B cell (primary cell): ENCODE results near the gene LYPD5. TPM values are rescaled to one million over a fixed set of nuclear protein-coding genes. Genes with fewer than 3 reads are reported as not detected.

ENCODE experiments used
- ATAC-seq: fragments of 200-7000 bp; cut with Tn5 transposase; one replicate; pipeline ENCODE4 v1.10.0; 2021; ENCODE audit warnings: low read depth, mild to moderate bottlenecking, moderate number of reproducible peaks, moderate library complexity
- CTCF ChIA-PET: fragments of 350-600 bp; sonication (Branson Sonifier 250); formaldehyde crosslinking; loops from one replicate; lab custom pipeline; 2021; ENCODE audit warnings: antibody characterized with exemption, inconsistent platforms; lab: Charles Lee
- POLR2A ChIA-PET: fragments of 350-600 bp; sonication (Branson Sonifier 250); formaldehyde crosslinking; loops from one replicate; lab custom pipeline; 2021; ENCODE audit warnings: antibody characterized with exemption; lab: Charles Lee
- DNase-seq: peaks from one replicate; pipeline ENCODE4 v3.0.0; 2013
- H2AFZ ChIP-seq: 2 replicates; pipeline ENCODE4 v1.6.1; 2012; ENCODE audit warnings: mild to moderate bottlenecking, low read depth, low read length; ENCODE audit not compliant: insufficient read depth, poor library complexity, severe bottlenecking
- H3K27ac ChIP-seq, 2 donors: 1 replicate in 1 of 2; 2 replicates in 1 of 2; pipeline ENCODE4 v1.5.1; 2012 to 2013; ENCODE audit warnings: low read length in 2 of 2, mild to moderate bottlenecking in 2 of 2, moderate library complexity in 1 of 2
- H3K27me3 ChIP-seq, 4 experiments: fragments of 200-600 bp in 1 of 4; sonication (generic) in 1 of 4; replicated peaks in 1 of 4; 1 replicate in 2 of 4; 2 replicates in 2 of 4; pipeline versions ENCODE4 v1.6.1 to v1.7.0; 2013 to 2016; ENCODE audit warnings: low read length in 3 of 4, mild to moderate bottlenecking in 2 of 4, mixed read lengths in 1 of 4, moderate library complexity in 1 of 4; ENCODE audit not compliant: insufficient read depth in 4 of 4, control insufficient read depth in 3 of 4; ENCODE audit errors: control extremely low read depth in 1 of 4
- H3K36me3 ChIP-seq, 2 experiments: replicated peaks in 1 of 2; 1 replicate in 1 of 2; 2 replicates in 1 of 2; pipeline versions ENCODE4 v1.6.1 to v1.7.1; 2013; ENCODE audit warnings: low read length in 1 of 2; ENCODE audit not compliant: insufficient read depth in 2 of 2, control insufficient read depth in 1 of 2; ENCODE audit errors: control extremely low read depth in 1 of 2, extremely low read depth in 1 of 2
- H3K4me1 ChIP-seq, 2 donors: fragments of 200-600 bp in 1 of 2; sonication (generic) in 1 of 2; 1 replicate in 1 of 2; 2 replicates in 1 of 2; pipeline versions ENCODE4 v1.5.1 to v1.6.1; 2013 to 2017; ENCODE audit warnings: low read length in 2 of 2; ENCODE audit not compliant: control insufficient read depth in 2 of 2, insufficient read depth in 2 of 2
- H3K4me2 ChIP-seq: replicated peaks from 2 replicates; pipeline ENCODE3; 2012; ENCODE audit warnings: mild to moderate bottlenecking, low read depth, low read length; ENCODE audit not compliant: poor library complexity, severe bottlenecking
- H3K4me3 ChIP-seq, 5 experiments: fragments of 200-600 bp in 1 of 5; sonication (generic) in 1 of 5; 1 replicate in 3 of 5; 2 replicates in 2 of 5; pipeline versions ENCODE4 v1.5.1 to v1.7.0; 2011 to 2016; ENCODE audit warnings: low read length in 4 of 5, mild to moderate bottlenecking in 4 of 5, low read depth in 2 of 5, control low read depth in 1 of 5, moderate library complexity in 1 of 5; ENCODE audit not compliant: insufficient read depth in 1 of 5; ENCODE audit errors: control extremely low read depth in 1 of 5, extremely low read depth in 1 of 5
- H3K79me2 ChIP-seq: fragments of 200-600 bp; sonication (generic); one replicate; pipeline ENCODE4 v1.6.0; 2016; ENCODE audit warnings: low read length; ENCODE audit not compliant: control insufficient read depth, insufficient read depth
- H3K9ac ChIP-seq: fragments of 200-600 bp; sonication (generic); 2 replicates; pipeline ENCODE4 v1.6.1; 2017; ENCODE audit warnings: mild to moderate bottlenecking, low read length, moderate library complexity
- H3K9me3 ChIP-seq, 3 donors: one replicate each; pipeline versions ENCODE4 v1.6.1 to v1.7.1; 2013; ENCODE audit warnings: low read length in 2 of 3; ENCODE audit not compliant: control insufficient read depth in 2 of 3, insufficient read depth in 1 of 3; ENCODE audit errors: control extremely low read depth in 1 of 3
- H4K20me1 ChIP-seq: 2 replicates; pipeline ENCODE4 v1.6.0; 2012; ENCODE audit warnings: mild to moderate bottlenecking, low read length; ENCODE audit not compliant: insufficient read depth, control insufficient read depth, poor library complexity, severe bottlenecking
- H3K27ac Mint-ChIP-seq: one replicate; pipeline ENCODE4 v1.8.0; 2021; ENCODE audit warnings: mixed read lengths
- H3K27me3 Mint-ChIP-seq: one replicate; pipeline ENCODE4 v1.8.0; 2021; ENCODE audit warnings: mixed read lengths
- H3K4me1 Mint-ChIP-seq: one replicate; pipeline ENCODE4 v1.8.0; 2021; ENCODE audit warnings: mixed read lengths
- H3K4me3 Mint-ChIP-seq: one replicate; pipeline ENCODE4 v1.8.0; 2021; ENCODE audit warnings: mixed read lengths
- H3K9me3 Mint-ChIP-seq: one replicate; pipeline ENCODE4 v1.8.0; 2022; ENCODE audit warnings: mixed read lengths; ENCODE audit not compliant: insufficient read depth
- EZH2 ChIP-seq: IDR thresholded peaks from 2 replicates; pipeline ENCODE4 v1.6.1; 2012; ENCODE audit warnings: borderline replicate concordance, low read depth, mild to moderate bottlenecking, moderate library complexity, low read length; ENCODE audit not compliant: insufficient read depth, poor library complexity, severe bottlenecking
- WGBS: methylation state at CpG from one replicate; pipeline ENCODE4 v1.1.5; 2013; ENCODE audit warnings: missing lambda C conversion rate; ENCODE audit not compliant: insufficient coverage; 5-methylcytosine and 5-hydroxymethylcytosine counted together
- intact Hi-C: fragments of 100-400 bp; cut with micrococcal nuclease; formaldehyde crosslinking; loops from one replicate; pipeline ENCODE4 v1.10.0; 2022
- polyA plus RNA-seq: library from polyadenylated mRNA; depleted of rRNA; stranded (reverse); fragments of >200 nt; gene quantifications from 2 replicates; pipeline ENCODE4 v1.2.3, GENCODE V29; 2012
- total RNA-seq, 2 donors: library from RNA; stranded (reverse); fragments of 120-200 nt in 1 of 2; gene quantifications; 1 replicate in 1 of 2; 2 replicates in 1 of 2; pipeline versions ENCODE4 v1.2.3 to v1.2.4, GENCODE V29; 2013 to 2022
- TF ChIP-seq, protein P1 (sequence below): fragments of 200-600 bp; IDR thresholded peaks from one replicate; pipeline ENCODE4 v1.8.0; 2022; ENCODE audit warnings: antibody characterized with exemption, mild to moderate bottlenecking

The LYPD5 gene
- total and polyA plus RNA-seq, 2 donors (not counting 1 experiment from before 2014, with no cell fraction given), result 0.46 TPM; not detected in 1

- peak; percentile 50 for ATAC-seq
- no peak for TF ChIP-seq EZH2
- TF ChIP-seq, protein P1, sequence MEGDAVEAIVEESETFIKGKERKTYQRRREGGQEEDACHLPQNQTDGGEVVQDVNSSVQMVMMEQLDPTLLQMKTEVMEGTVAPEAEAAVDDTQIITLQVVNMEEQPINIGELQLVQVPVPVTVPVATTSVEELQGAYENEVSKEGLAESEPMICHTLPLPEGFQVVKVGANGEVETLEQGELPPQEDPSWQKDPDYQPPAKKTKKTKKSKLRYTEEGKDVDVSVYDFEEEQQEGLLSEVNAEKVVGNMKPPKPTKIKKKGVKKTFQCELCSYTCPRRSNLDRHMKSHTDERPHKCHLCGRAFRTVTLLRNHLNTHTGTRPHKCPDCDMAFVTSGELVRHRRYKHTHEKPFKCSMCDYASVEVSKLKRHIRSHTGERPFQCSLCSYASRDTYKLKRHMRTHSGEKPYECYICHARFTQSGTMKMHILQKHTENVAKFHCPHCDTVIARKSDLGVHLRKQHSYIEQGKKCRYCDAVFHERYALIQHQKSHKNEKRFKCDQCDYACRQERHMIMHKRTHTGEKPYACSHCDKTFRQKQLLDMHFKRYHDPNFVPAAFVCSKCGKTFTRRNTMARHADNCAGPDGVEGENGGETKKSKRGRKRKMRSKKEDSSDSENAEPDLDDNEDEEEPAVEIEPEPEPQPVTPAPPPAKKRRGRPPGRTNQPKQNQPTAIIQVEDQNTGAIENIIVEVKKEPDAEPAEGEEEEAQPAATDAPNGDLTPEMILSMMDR, result no peak
- POLR2A ChIA-PET, result interaction anchor here (9.3 kb wide), 1 partner anchor 30 kb away, joined by 89 read pairs; the partner anchor contains the start of gene SMG9
- CTCF ChIA-PET, result interaction anchor here (9.0 to 11.3 kb wide), 2 partner anchors 19 to 38 kb away, joined by 204 to 237 read pairs; no protein-coding TSS in a partner anchor
- no peaks in the 10 kb centered on the region for H3K36me3 ChIP-seq
- H3K4me3 ChIP-seq, result peak overlapping the region in 4 of 5 experiments; percentile 65 to 74 (median 66)
- peak overlapping the region; percentile 78 for H3K9ac ChIP-seq
- DNase-seq, result peak; percentile 71
- peak overlapping the region; percentile 99 for H3K27ac Mint-ChIP-seq
- no peaks in the 10 kb centered on the region for H3K9me3 Mint-ChIP-seq
- WGBS, result 48% methylated on average over 20 of the region's 24 CpGs
- no peaks in the 10 kb centered on the region for H3K9me3 ChIP-seq
- peak overlapping the region; percentile 85 for H3K4me2 ChIP-seq
- peaks cover 71% of the 10 kb centered on the region for H3K4me1 Mint-ChIP-seq
- peak overlapping the region; percentile 93 for H3K4me3 Mint-ChIP-seq
- H2AFZ ChIP-seq, result no peak overlapping the region
- H3K79me2 ChIP-seq, result peaks cover 37% of the 10 kb centered on the region
- intact Hi-C loops, result loop anchor here (1.0 to 10.0 kb wide), 2 partner anchors 207 to 338 kb away; partner anchors contain the start of genes PINLYP and XRCC1
- H3K27ac ChIP-seq, result peak overlapping the region; percentile 73 to 85
- H3K4me1 ChIP-seq, result peaks cover 56 to 75% of the 10 kb centered on the region in 2 donors
- H4K20me1 ChIP-seq, result peaks cover 3% of the 10 kb centered on the region
- H3K27me3 ChIP-seq, result no peaks in the 10 kb centered on the region
- H3K27me3 Mint-ChIP-seq, result no peaks in the 10 kb centered on the region
These were observed 19.5 kb downstream of the LYPD5 start for GRCh38 chr19:43782689-43783231.

GRCh38 chr19:43782311-43782660 lies 20.0 kb downstream of the LYPD5 start:
- POLR2A ChIA-PET, result interaction anchor here (6.9 to 9.3 kb wide), 2 partner anchors 16 to 29 kb away, joined by 75 to 89 read pairs; partner anchors contain the start of gene SMG9
- DNase-seq (no peak), ATAC-seq (no peak)
- CTCF ChIA-PET, result interaction anchor here (9.0 to 11.3 kb wide), 2 partner anchors 18 to 37 kb away, joined by 204 to 237 read pairs; no protein-coding TSS in a partner anchor
- 55% methylated on average over 4 of the region's 8 CpGs for WGBS
- Histone ChIP-seq H3K4me2 (peak overlapping the region; percentile 85), H3K4me1 (peaks cover 61 to 80% of the 10 kb centered on the region in 2 donors), H3K9me3 (no peaks in the 10 kb centered on the region), H3K27me3 (no peaks in the 10 kb centered on the region), H3K9ac (peak overlapping the region; percentile 78), H4K20me1 (peaks cover 7% of the 10 kb centered on the region), H3K79me2 (peaks cover 41% of the 10 kb centered on the region), H2AFZ (no peak overlapping the region), H3K27ac (peak overlapping the region; percentile 73 to 85), H3K4me3 (peak overlapping the region in 4 of 5 experiments; percentile 65 to 74 (median 66)), H3K36me3 (no peaks in the 10 kb centered on the region)
- intact Hi-C loops, result loop anchor here (1.0 to 10.0 kb wide), 2 partner anchors 207 to 337 kb away; partner anchors contain the start of genes PINLYP and XRCC1
- no peaks in the 10 kb centered on the region for H3K9me3 Mint-ChIP-seq
- H3K27me3 Mint-ChIP-seq, result no peaks in the 10 kb centered on the region
- peak overlapping the region; percentile 93 for H3K4me3 Mint-ChIP-seq
- H3K4me1 Mint-ChIP-seq, result peaks cover 76% of the 10 kb centered on the region
- TF ChIP-seq, protein P1, result no peak
- TF ChIP-seq EZH2, result no peak
- H3K27ac Mint-ChIP-seq, result peak overlapping the region; percentile 99
